Epidermal melanocyte (primary cell): ENCODE data around the gene IRF2BP2.
"Not testable (repeated sequence)": the region's sequence is repeated elsewhere in the genome, so short reads cannot be mapped to it uniquely, and the experiment has no call there.

ENCODE experiments used
- DNase-seq: peaks from one replicate; pipeline ENCODE4 v3.0.0; 2011; ENCODE audit warnings: low spot score; ENCODE audit not compliant: insufficient read length

Gene IRF2BP2

GRCh38 chr1:234601301-234602017 is 8.5 kb downstream of the IRF2BP2 start:
- no peak for DNase-seq

GRCh38 chr1:234600418-234601281 is 9.3 kb downstream of the IRF2BP2 start:
- no peak for DNase-seq

- DNase-seq, result peak; percentile 67
Measured at GRCh38 chr1:234599617-234600417, 10.2 kb downstream of the IRF2BP2 start.

GRCh38 chr1:234598974-234599616 is 10.9 kb downstream of the IRF2BP2 start:
- DNase-seq, result no peak

- no peak for DNase-seq
Measured at GRCh38 chr1:234597894-234598293, 12.1 kb downstream of the IRF2BP2 start.

GRCh38 chr1:234595899-234596298 is 14.1 kb downstream of the IRF2BP2 start:
- no peak for DNase-seq

- not testable (repeated sequence) for DNase-seq
Measured at GRCh38 chr1:234594575-234594974, 15.4 kb downstream of the IRF2BP2 start.

- DNase-seq, result no peak
Measured at GRCh38 chr1:234593771-234594504, 16.0 kb downstream of the IRF2BP2 start.

- DNase-seq, result no peak
Measured at GRCh38 chr1:234593109-234593508, 16.9 kb downstream of the IRF2BP2 start.

GRCh38 chr1:234592240-234592639 is 17.7 kb downstream of the IRF2BP2 start:
- DNase-seq, result no peak

GRCh38 chr1:234591131-234591530 is 18.8 kb downstream of the IRF2BP2 start:
- DNase-seq, result no peak

GRCh38 chr1:234589854-234590620 is 19.9 kb downstream of the IRF2BP2 start:
- DNase-seq, result no peak

GRCh38 chr1:234589064-234589800 is 20.7 kb downstream of the IRF2BP2 start:
- no peak for DNase-seq

GRCh38 chr1:234588386-234588785 is 21.6 kb downstream of the IRF2BP2 start:
- no peak for DNase-seq

GRCh38 chr1:234586892-234587485 is 23.0 kb downstream of the IRF2BP2 start:
- no peak for DNase-seq

- no peak for DNase-seq
Measured at GRCh38 chr1:234586304-234586703, 23.7 kb downstream of the IRF2BP2 start.

GRCh38 chr1:234585330-234586055 is 24.5 kb downstream of the IRF2BP2 start:
- DNase-seq, result no peak

GRCh38 chr1:234584926-234585325 is 25.1 kb downstream of the IRF2BP2 start:
- DNase-seq, result no peak
